HEK293 (cell line): ENCODE results near the gene NCEH1.
"Not testable (repeated sequence)": the region's sequence is repeated elsewhere in the genome, so short reads cannot be mapped to it uniquely, and the experiment has no call there.

Source experiments
- CTCF ChIA-PET: fragments of 350-600 bp; formaldehyde crosslinking; extraction: SDS; loops from one replicate; lab custom pipeline; 2021; ENCODE audit warnings: antibody characterized with exemption; lab: Yijun Ruan, JAX
- POLR2A ChIA-PET: fragments of 300-600 bp; formaldehyde crosslinking; extraction: SDS; loops from one replicate; lab custom pipeline; 2020; ENCODE audit warnings: antibody characterized with exemption, inconsistent platforms; lab: Yijun Ruan, JAX
- H3K27ac ChIP-seq: fragments of 200-500 bp; sonication (Bioruptor generic); 2 replicates; pipeline ENCODE4 v1.5.1; 2014; ENCODE audit warnings: low read depth, low read length, control low read depth, inconsistent platforms; ENCODE audit errors: extremely low read depth
- H3K36me3 ChIP-seq, 2 experiments: fragments of 200-500 bp in 1 of 2; sonication (Bioruptor generic) in 1 of 2; 1 replicate in 1 of 2; 2 replicates in 1 of 2; pipeline ENCODE4 v1.5.1; 2014 to 2017; ENCODE audit warnings: inconsistent platforms in 2 of 2, low read length in 2 of 2; ENCODE audit not compliant: control insufficient read depth in 2 of 2, insufficient read depth in 1 of 2
- H3K4me1 ChIP-seq: fragments of 200-500 bp; sonication (Bioruptor generic); 2 replicates; pipeline ENCODE4 v1.5.1; 2014; ENCODE audit warnings: mild to moderate bottlenecking, low read length, inconsistent platforms; ENCODE audit not compliant: control insufficient read depth, insufficient read depth
- H3K4me3 ChIP-seq: 2 replicates; pipeline ENCODE4 v1.5.1; 2011; ENCODE audit warnings: low read depth, mild to moderate bottlenecking, control low read depth, low read length, moderate library complexity
- H3K9me3 ChIP-seq: fragments of 200-500 bp; sonication (Bioruptor generic); 2 replicates; pipeline ENCODE4 v1.5.1; 2014; ENCODE audit warnings: low read depth, low read length, inconsistent platforms; ENCODE audit not compliant: control insufficient read depth, insufficient read depth
- KLF16 ChIP-seq: fragments of 450-650 bp; formaldehyde crosslinking; IDR thresholded peaks from 2 replicates; pipeline ENCODE4 v1.5.1; 2017; ENCODE audit warnings: missing biosample characterization, missing genetic modification characterization
- PRDM10 ChIP-seq: fragments of 450-650 bp; formaldehyde crosslinking; IDR thresholded peaks from 2 replicates; pipeline ENCODE4 v1.5.1; 2016; ENCODE audit warnings: missing biosample characterization, missing genetic modification characterization
- RBAK ChIP-seq: fragments of 450-650 bp; formaldehyde crosslinking; IDR thresholded peaks from 2 replicates; pipeline ENCODE4 v1.5.1; 2016; ENCODE audit warnings: missing biosample characterization, missing genetic modification characterization
- ZBTB44 ChIP-seq: fragments of 450-650 bp; IDR thresholded peaks from 2 replicates; pipeline ENCODE4 v1.5.1; 2018; ENCODE audit warnings: missing biosample characterization, mild to moderate bottlenecking, missing genetic modification characterization
- ZNF19 ChIP-seq: fragments of 450-650 bp; formaldehyde crosslinking; IDR thresholded peaks from 2 replicates; pipeline ENCODE4; 2016; ENCODE audit warnings: missing biosample characterization, missing genetic modification characterization, low read depth
- ZNF280C ChIP-seq: fragments of 450-650 bp; formaldehyde crosslinking; IDR thresholded peaks from 2 replicates; pipeline ENCODE4 v1.5.1; 2016; ENCODE audit warnings: missing biosample characterization, missing genetic modification characterization
- ZNF280D ChIP-seq: fragments of 450-650 bp; formaldehyde crosslinking; IDR thresholded peaks from 2 replicates; pipeline ENCODE4 v1.5.1; 2016; ENCODE audit warnings: missing biosample characterization, missing genetic modification characterization
- ZNF426 ChIP-seq: fragments of 450-650 bp; formaldehyde crosslinking; IDR thresholded peaks from 2 replicates; pipeline ENCODE4 v1.5.1; 2017; ENCODE audit warnings: missing biosample characterization, missing genetic modification characterization, mild to moderate bottlenecking, inconsistent platforms, moderate library complexity
- ZNF677 ChIP-seq: fragments of 450-650 bp; IDR thresholded peaks from 2 replicates; pipeline ENCODE4 v1.5.0; 2018; ENCODE audit warnings: missing biosample characterization, mild to moderate bottlenecking, missing genetic modification characterization, moderate library complexity
- ZNF747 ChIP-seq: fragments of 450-650 bp; formaldehyde crosslinking; IDR thresholded peaks from 2 replicates; pipeline ENCODE4 v1.5.1; 2016; ENCODE audit warnings: missing biosample characterization, missing genetic modification characterization
- ZSCAN5A ChIP-seq: fragments of 450-650 bp; formaldehyde crosslinking; IDR thresholded peaks from 2 replicates; pipeline ENCODE4 v1.5.1; 2016; ENCODE audit warnings: missing biosample characterization, missing genetic modification characterization

NCEH1 gene

GRCh38 chr3:172666873-172667694 lies 43.8 kb downstream of the NCEH1 start (continued):
- TF ChIP-seq ZNF426, result no peak

GRCh38 chr3:172666181-172666872 lies 44.5 kb downstream of the NCEH1 start:
- no peaks in the 10 kb centered on the region for H3K4me1 ChIP-seq
- H3K9me3 ChIP-seq, result no peaks in the 10 kb centered on the region
- no peaks in the 10 kb centered on the region for H3K36me3 ChIP-seq
- no peak overlapping the region for H3K27ac ChIP-seq
- TF ChIP-seq ZNF280C (tag by site-specific recombination) (no peak), ZSCAN5A (tag by site-specific recombination) (no peak), ZNF19 (no peak), ZBTB44 (no peak), ZNF677 (tag by site-specific recombination) (no peak), RBAK (no peak), PRDM10 (tag by site-specific recombination) (no peak), KLF16 (tag by site-specific recombination) (no peak), ZNF280D (no peak), ZNF747 (tag by site-specific recombination) (no peak)
- CTCF ChIA-PET, result interaction anchor here (0.6 to 2.5 kb wide), 30 partner anchors 8 to 859 kb away, joined by 3 to 16 read pairs (median 4); no protein-coding TSS in a partner anchor
- H3K4me3 ChIP-seq, result no peak overlapping the region
- POLR2A ChIA-PET, result no interaction called here

- H3K27ac ChIP-seq, H3K4me1 ChIP-seq, H3K9me3 ChIP-seq, H3K4me3 ChIP-seq, H3K36me3 ChIP-seq, POLR2A ChIA-PET: not testable (repeated sequence)
- CTCF ChIA-PET, result interaction anchor here (0.6 to 2.5 kb wide), 7 partner anchors 69 to 333 kb away, joined by 3 to 16 read pairs (median 5); no protein-coding TSS in a partner anchor
Observed at GRCh38 chr3:172665510-172665909, 45.4 kb downstream of the NCEH1 start.

GRCh38 chr3:172660421-172660820 lies 50.4 kb downstream of the NCEH1 start:
- H3K36me3 ChIP-seq, H3K9me3 ChIP-seq, H3K27ac ChIP-seq, POLR2A ChIA-PET, H3K4me3 ChIP-seq, H3K4me1 ChIP-seq: not testable (repeated sequence)
- CTCF ChIA-PET, result interaction anchor here (1.1 kb wide), 1 partner anchor 37 kb away, joined by 3 read pairs; no protein-coding TSS in a partner anchor
